AG04449 (cell line): ENCODE measurements around the gene REXO1.

Source experiments
- CTCF ChIA-PET: fragments of 350-600 bp; formaldehyde crosslinking; extraction: SDS; loops from one replicate; lab custom pipeline; 2021; ENCODE audit warnings: antibody characterized with exemption; lab: Yijun Ruan, JAX
- POLR2A ChIA-PET: fragments of 400-600, 350-600 bp; formaldehyde crosslinking; extraction: SDS; loops from one replicate; lab custom pipeline; 2020; ENCODE audit warnings: antibody characterized with exemption, inconsistent platforms; lab: Yijun Ruan, JAX
- DNase-seq: peaks from one replicate; pipeline ENCODE4 v3.0.0-alpha.2; 2010; ENCODE audit warnings: low read depth, low spot score
- H3K4me3 ChIP-seq: 2 replicates; pipeline ENCODE4 v1.5.1; 2011; ENCODE audit warnings: low read depth, mild to moderate bottlenecking, control low read depth, low read length
- CTCF ChIP-seq: IDR thresholded peaks from one replicate; pipeline ENCODE4 v1.5.1; 2011; ENCODE audit warnings: mild to moderate bottlenecking, moderate library complexity, low read length, control low read depth, inconsistent platforms; ENCODE audit not compliant: insufficient read depth; ENCODE audit errors: missing control alignments

The REXO1 gene

GRCh38 chr19:1808395-1808731 lies 39.9 kb downstream of the REXO1 start:
- H3K4me3 ChIP-seq: no peak overlapping the region
- no peak for DNase-seq
- TF ChIP-seq CTCF: no peak
- ChIA-PET CTCF (interaction anchor here (2.0 kb wide), 1 partner anchor 12 kb away, joined by 8 read pairs; no protein-coding TSS in a partner anchor), POLR2A (no interaction called here)

- POLR2A ChIA-PET: no interaction called here
- TF ChIP-seq CTCF: no peak
- H3K4me3 ChIP-seq: no peak overlapping the region
- CTCF ChIA-PET: interaction anchor here (1.9 kb wide), 1 partner anchor 12 kb away, joined by 9 read pairs; no protein-coding TSS in a partner anchor
- no peak for DNase-seq
These were observed 40.4 kb downstream of the REXO1 start for GRCh38 chr19:1807695-1808394.

- no peak for DNase-seq
- CTCF ChIA-PET: interaction anchor here (1.7 to 2.6 kb wide), 3 partner anchors 12 to 135 kb away, joined by 5 to 9 read pairs (median 9); no protein-coding TSS in a partner anchor
- no peak overlapping the region for H3K4me3 ChIP-seq
- POLR2A ChIA-PET: no interaction called here
- TF ChIP-seq CTCF: no peak
These were observed 41.1 kb downstream of the REXO1 start for GRCh38 chr19:1807030-1807694.

- ChIA-PET POLR2A (no interaction called here), CTCF (interaction anchor here (0.7 to 2.6 kb wide), 5 partner anchors 9 to 134 kb away, joined by 5 to 9 read pairs (median 5); no protein-coding TSS in a partner anchor)
- no peak for DNase-seq
- TF ChIP-seq CTCF: no peak
- no peak overlapping the region for H3K4me3 ChIP-seq
These were observed 41.9 kb downstream of the REXO1 start for GRCh38 chr19:1806184-1807029.

- no peak for DNase-seq
- ChIA-PET POLR2A (no interaction called here), CTCF (interaction anchor here (0.7 to 2.6 kb wide), 5 partner anchors 10 to 133 kb away, joined by 3 to 9 read pairs (median 5); no protein-coding TSS in a partner anchor)
- H3K4me3 ChIP-seq: no peak overlapping the region
- TF ChIP-seq CTCF: no peak
These were observed 42.7 kb downstream of the REXO1 start for GRCh38 chr19:1805401-1806183.
